Fibroblast of lung (primary cell): ENCODE data around the gene AKTIP. TPM values are rescaled to one million over a fixed set of nuclear protein-coding genes. Genes with fewer than 3 reads are reported as not detected.

Experiments used
- DNase-seq, 2 donors: peaks; one replicate each; pipeline versions ENCODE4 v3.0.0 to v3.0.0-alpha.2; 2010; ENCODE audit warnings: low read depth in 2 of 2
- H2AFZ ChIP-seq: 2 replicates; pipeline ENCODE4 v1.5.1; 2012; ENCODE audit warnings: low read length, control low read depth, inconsistent platforms
- H3K27ac ChIP-seq: 2 replicates; pipeline ENCODE4 v1.5.1; 2011; ENCODE audit warnings: low read length, control low read depth; ENCODE audit not compliant: insufficient read depth
- H3K27me3 ChIP-seq: 2 replicates; pipeline ENCODE4 v1.5.1; 2011; ENCODE audit warnings: mild to moderate bottlenecking, low read length; ENCODE audit not compliant: control insufficient read depth, insufficient read depth
- H3K36me3 ChIP-seq: 2 replicates; pipeline ENCODE4 v1.5.1; 2011; ENCODE audit warnings: low read length; ENCODE audit not compliant: control insufficient read depth, insufficient read depth
- H3K4me1 ChIP-seq: 2 replicates; pipeline ENCODE4 v1.5.1; 2011; ENCODE audit warnings: low read length; ENCODE audit not compliant: control insufficient read depth, insufficient read depth; ENCODE audit errors: extremely low read depth
- H3K4me2 ChIP-seq: 2 replicates; pipeline ENCODE4 v1.5.1; 2011; ENCODE audit warnings: low read length, control low read depth; ENCODE audit not compliant: insufficient read depth; ENCODE audit errors: extremely low read depth
- H3K4me3 ChIP-seq, 4 experiments: fragments of 200-600 bp in 1 of 4; sonication (generic) in 1 of 4; replicated peaks in 1 of 4; 2 replicates each; pipeline ENCODE4 v1.5.1; 2011 to 2016; ENCODE audit warnings: low read length in 4 of 4, low read depth in 3 of 4, mild to moderate bottlenecking in 3 of 4, control low read depth in 2 of 4, inconsistent platforms in 1 of 4, mixed read lengths in 1 of 4; ENCODE audit not compliant: insufficient read depth in 1 of 4; ENCODE audit errors: control extremely low read depth in 1 of 4
- H3K79me2 ChIP-seq: 2 replicates; pipeline ENCODE4 v1.5.1; 2012; ENCODE audit warnings: mild to moderate bottlenecking, low read length, inconsistent platforms; ENCODE audit not compliant: control insufficient read depth, insufficient read depth
- H3K9ac ChIP-seq: 2 replicates; pipeline ENCODE4 v1.5.1; 2011; ENCODE audit warnings: mild to moderate bottlenecking, low read length, control low read depth; ENCODE audit not compliant: insufficient read depth
- H3K9me3 ChIP-seq: 2 replicates; pipeline ENCODE4 v1.5.1; 2012; ENCODE audit warnings: low read depth, low read length; ENCODE audit not compliant: control insufficient read depth, insufficient read depth
- H4K20me1 ChIP-seq: 2 replicates; pipeline ENCODE4 v1.5.1; 2011; ENCODE audit warnings: low read length; ENCODE audit not compliant: control insufficient read depth, insufficient read depth; ENCODE audit errors: extremely low read depth
- CTCF ChIP-seq, 2 donors: IDR thresholded peaks in 1 of 2; conservative IDR thresholded peaks in 1 of 2; 1 replicate in 1 of 2; 2 replicates in 1 of 2; pipeline ENCODE4 v1.5.1; 2011 to 2012; ENCODE audit warnings: low read length in 2 of 2, control low read depth in 1 of 2, inconsistent platforms in 1 of 2, low read depth in 1 of 2, mild to moderate bottlenecking in 1 of 2
- EZH2 ChIP-seq: IDR thresholded peaks from 2 replicates; pipeline ENCODE4 v1.5.1; 2012; ENCODE audit warnings: low read length, control low read depth, mild to moderate bottlenecking; ENCODE audit errors: missing control alignments
- polyA minus RNA-seq: library from RNA; depleted of rRNA, polyadenylated mRNA; stranded (reverse); fragments of >200 nt; gene quantifications from 2 replicates; pipeline ENCODE4 v1.2.3, GENCODE V29; 2011; ENCODE audit warnings: low replicate concordance
- polyA plus RNA-seq, 2 donors: library from polyadenylated mRNA; depleted of rRNA in 1 of 2; stranded (reverse) in 1 of 2; unstranded in 1 of 2; fragments of >200 nt; gene quantifications; 2 replicates each; pipeline ENCODE4 v1.2.1, GENCODE V29; 2011 to 2012; ENCODE audit warnings: missing spikeins in 1 of 2
- total RNA-seq: library from RNA; depleted of rRNA; stranded (reverse); fragments of >200 nt; gene quantifications from 2 replicates; pipeline ENCODE4 v1.2.1, GENCODE V29; 2014

Gene AKTIP
- total RNA-seq (16.7 and 21.3 TPM in 2 replicates), polyA plus RNA-seq (23.2 and 28.0 TPM in 2 replicates), polyA minus RNA-seq (2.1 and 8.1 TPM in 2 replicates)
- polyA plus RNA-seq (2012) = 18.2 and 20.3 TPM in 2 replicates

- Histone ChIP-seq H3K27me3 (no peaks in the 10 kb centered on the region), H3K4me3 (peak within 1 kb of the TSS; percentile 56 to 79 (median 71)), H4K20me1 (no peaks in the 10 kb centered on the region), H3K9me3 (no peaks in the 10 kb centered on the region), H3K79me2 (no peaks in the 10 kb centered on the region), H3K9ac (peak within 1 kb of the TSS; percentile 72), H3K4me1 (peaks cover 10% of the 10 kb centered on the region), H3K36me3 (no peaks in the 10 kb centered on the region), H2AFZ (peak within 1 kb of the TSS; percentile 83), H3K4me2 (peak within 1 kb of the TSS; percentile 84), H3K27ac (peak within 1 kb of the TSS; percentile 81)
- peak; percentile 39 to 57 for DNase-seq
- TF ChIP-seq EZH2 (no peak), CTCF (conservative IDR thresholded peaks at IDR 0.05 in 1 of 2, IDR thresholded peaks at IDR 0.05 in 1 of 2; ENCODE audit: low read depth in 1 of 2, low read length in 2 of 2) (no peak)
Measured at GRCh38 chr16:53502331-53503269, at the start of gene AKTIP. Gene AKTIP, minus strand, starts transcription at chr16:53503209. Its CDS starts 2,950 bp downstream, at chr16:53500259.

- no peak overlapping the region for H2AFZ ChIP-seq
Measured at GRCh38 chr16:53549970-53550690, 47.1 kb upstream of the AKTIP start.

More at GRCh38 chr16:53549970-53550690, 47.1 kb upstream of the AKTIP start:
- Histone ChIP-seq H3K27ac (no peak overlapping the region), H3K27me3 (no peaks in the 10 kb centered on the region), H3K4me3 (no peak overlapping the region), H3K9ac (no peak overlapping the region), H4K20me1 (no peaks in the 10 kb centered on the region), H3K4me2 (peak overlapping the region; percentile 37), H3K36me3 (no peaks in the 10 kb centered on the region), H3K4me1 (no peaks in the 10 kb centered on the region), H3K9me3 (no peaks in the 10 kb centered on the region), H3K79me2 (no peaks in the 10 kb centered on the region)
- DNase-seq = peak; percentile 68 to 89
- peak; percentile 79 to 83 for TF ChIP-seq CTCF (conservative IDR thresholded peaks at IDR 0.05 in 1 of 2, IDR thresholded peaks at IDR 0.05 in 1 of 2; ENCODE audit: low read depth in 1 of 2, low read length in 2 of 2)
- TF ChIP-seq EZH2 = no peak
